Muscle of back (tissue), 13 donors: ENCODE measurements around the gene CUL9. TPM values are rescaled to one million over a fixed set of nuclear protein-coding genes. Genes with fewer than 3 reads are reported as not detected.
"Not testable (repeated sequence)": the region's sequence is repeated elsewhere in the genome, so short reads cannot be mapped to it uniquely, and the experiment has no call there.

Experiments
- DNase-seq, 3 donors: peaks; one replicate each; pipeline versions ENCODE4 v3.0.0 to v3.0.0-alpha.2; 2013
- long read RNA-seq, 9 donors: transcript quantifications; one replicate each; lab custom pipeline, GENCODE V29; 2026
- polyA plus RNA-seq, 10 donors: library from polyadenylated mRNA; unstranded; fragments of 120-200 nt; gene quantifications; one replicate each; pipeline ENCODE4 v1.2.1, GENCODE V29; 2013; ENCODE audit not compliant: insufficient read length in 10 of 10

Gene CUL9
- polyA plus RNA-seq, result 10 to 100 TPM; 10.3 to 26.8 (median 17.4) TPM
- long read RNA-seq, donor 1, partial matches to known transcripts, result 0 of 1 reads
- long read RNA-seq, donor 1, other reads (novel, unspliced or antisense), result 0 of 1 reads
- long read RNA-seq, donor 2, result 0 reads
- long read RNA-seq, donor 3, result 0 reads
- long read RNA-seq, donor 4, result 0 reads
- long read RNA-seq, donor 5, result 0 reads
- long read RNA-seq, donor 6, result 0 reads
- long read RNA-seq, donor 7, result 0 reads
- long read RNA-seq, donor 8, result 0 reads
- long read RNA-seq, donor 9, result 0 reads

- DNase-seq, result peak; percentile 65 to 93 (median 88)
These were observed at the start of gene CUL9 for GRCh38 chr6:43181942-43182860. TSS of gene CUL9 (plus strand) at chr6:43182196. CDS start at chr6:43184311, 2,115 bp downstream.

GRCh38 chr6:43138267-43138666 is 43.7 kb upstream of the CUL9 start:
- DNase-seq, result no peak

GRCh38 chr6:43139973-43140372 is 42.0 kb upstream of the CUL9 start:
- not testable (repeated sequence) for DNase-seq

- no peak for DNase-seq
These were observed 40.4 kb upstream of the CUL9 start for GRCh38 chr6:43141644-43142043.

GRCh38 chr6:43142101-43142500 is 39.9 kb upstream of the CUL9 start:
- DNase-seq, result no peak

GRCh38 chr6:43143235-43144128 is 38.5 kb upstream of the CUL9 start:
- peak; percentile 92 to 97 (median 96) for DNase-seq

GRCh38 chr6:43144879-43145278 is 37.1 kb upstream of the CUL9 start:
- no peak for DNase-seq

- DNase-seq, result no peak
These were observed 35.7 kb upstream of the CUL9 start for GRCh38 chr6:43146261-43146660.

GRCh38 chr6:43146709-43147688 is 35.0 kb upstream of the CUL9 start:
- DNase-seq, result no peak

GRCh38 chr6:43147691-43148477 is 34.1 kb upstream of the CUL9 start:
- DNase-seq, result no peak

- no peak for DNase-seq
These were observed 32.7 kb upstream of the CUL9 start for GRCh38 chr6:43149265-43149664.

- no peak for DNase-seq
These were observed 31.8 kb upstream of the CUL9 start for GRCh38 chr6:43150051-43150751.

GRCh38 chr6:43159599-43159998 is 22.4 kb upstream of the CUL9 start:
- no peak for DNase-seq

GRCh38 chr6:43163899-43164298 is 18.1 kb upstream of the CUL9 start:
- no peak for DNase-seq

GRCh38 chr6:43170417-43170930 is 11.5 kb upstream of the CUL9 start:
- DNase-seq, result peak in 2 of 3 donors; percentile 91 to 93

- DNase-seq, result peak; percentile 100
These were observed 10.9 kb upstream of the CUL9 start, which contains the start of gene SRF for GRCh38 chr6:43170931-43171706. TSS of gene SRF (plus strand) at chr6:43171269. CDS start at chr6:43171657, 388 bp downstream.

- no peak for DNase-seq
These were observed 10.3 kb upstream of the CUL9 start for GRCh38 chr6:43171707-43172103.
